SK-N-SH (cell line): ENCODE data around the gene OCA2. TPM values are rescaled to one million over a fixed set of nuclear protein-coding genes. Genes with fewer than 3 reads are reported as not detected.

Experiments
- CTCF ChIA-PET: fragments of 300-600, 350-600 bp; formaldehyde crosslinking; extraction: SDS; loops from one replicate; lab custom pipeline; 2021; lab: Yijun Ruan, JAX
- POLR2A ChIA-PET: fragments of 350-600 bp; sonication (Branson Sonifier 250); formaldehyde crosslinking; extraction: SDS; loops from one replicate; lab custom pipeline; 2020; ENCODE audit warnings: antibody characterized with exemption, inconsistent platforms; lab: Yijun Ruan, JAX
- DNase-seq: peaks from one replicate; pipeline ENCODE4 v3.0.0; 2012
- H2AFZ ChIP-seq: fragments of 200-600 bp; sonication (generic); 2 replicates; pipeline ENCODE4 v1.8.1; 2016; ENCODE audit warnings: antibody characterized with exemption, mild to moderate bottlenecking, low read depth
- H3F3A ChIP-seq: fragments of 200-600 bp; sonication (generic); replicated peaks from 2 replicates; pipeline ENCODE3; 2016; ENCODE audit warnings: antibody characterized with exemption, mild to moderate bottlenecking; ENCODE audit not compliant: insufficient read depth
- H3K27ac ChIP-seq, 2 experiments: fragments of 200-500 bp in 1 of 2; fragments of 200-600 bp in 1 of 2; sonication (Bioruptor generic) in 1 of 2; sonication (generic), shearing (Covaris generic) in 1 of 2; 2 replicates each; pipeline versions ENCODE4 v1.5.1 to v1.6.1; 2014 to 2016; ENCODE audit warnings: low read depth in 2 of 2, inconsistent platforms in 1 of 2, low read length in 1 of 2, mild to moderate bottlenecking in 1 of 2, mixed read lengths in 1 of 2
- H3K27me3 ChIP-seq: fragments of 200-600 bp; sonication (generic), shearing (Covaris generic); 2 replicates; pipeline ENCODE4 v1.6.1; 2016; ENCODE audit warnings: mixed run types; ENCODE audit not compliant: insufficient read depth
- H3K36me3 ChIP-seq, 2 experiments: fragments of 200-500 bp in 1 of 2; fragments of 200-600 bp in 1 of 2; sonication (Bioruptor generic) in 1 of 2; sonication (generic) in 1 of 2; replicated peaks in 1 of 2; 2 replicates each; pipeline versions ENCODE3 to v1.5.1; 2014 to 2016; ENCODE audit warnings: low read length in 1 of 2, mild to moderate bottlenecking in 1 of 2; ENCODE audit not compliant: insufficient read depth in 2 of 2, control insufficient read depth in 1 of 2
- H3K4me1 ChIP-seq, 2 experiments: fragments of 200-500 bp in 1 of 2; fragments of 200-600 bp in 1 of 2; sonication (Bioruptor generic) in 1 of 2; sonication (generic), shearing (Covaris generic) in 1 of 2; 2 replicates each; pipeline versions ENCODE4 v1.5.1 to v1.6.1; 2014 to 2016; ENCODE audit warnings: low read depth in 1 of 2, low read length in 1 of 2, mixed run types in 1 of 2; ENCODE audit not compliant: insufficient read depth in 2 of 2, control insufficient read depth in 1 of 2
- H3K4me2 ChIP-seq: fragments of 200-600 bp; sonication (generic), shearing (Covaris generic); 2 replicates; pipeline ENCODE4 v1.6.1; 2017; ENCODE audit warnings: mixed run types
- H3K4me3 ChIP-seq, 2 experiments: fragments of 200-500 bp in 1 of 2; fragments of 200-600 bp in 1 of 2; sonication (Bioruptor generic) in 1 of 2; sonication (generic), shearing (Covaris generic) in 1 of 2; 2 replicates each; pipeline versions ENCODE4 v1.5.1 to v1.8.1; 2014 to 2016; ENCODE audit warnings: low read depth in 2 of 2, inconsistent platforms in 1 of 2, low read length in 1 of 2, mild to moderate bottlenecking in 1 of 2, mixed read lengths in 1 of 2, moderate library complexity in 1 of 2
- H3K79me2 ChIP-seq: fragments of 200-600 bp; sonication (generic); 2 replicates; pipeline ENCODE4 v1.8.1; 2017; ENCODE audit warnings: mild to moderate bottlenecking; ENCODE audit not compliant: insufficient read depth
- H3K9ac ChIP-seq: fragments of 200-600 bp; sonication (generic); 2 replicates; pipeline ENCODE4 v1.6.1; 2017; ENCODE audit warnings: mixed run types
- H3K9me2 ChIP-seq: fragments of 200-600 bp; sonication (generic); 2 replicates; pipeline ENCODE4 v1.6.1; 2017; ENCODE audit warnings: mixed run types
- H3K9me3 ChIP-seq: fragments of 200-600 bp; sonication (generic); 2 replicates; pipeline ENCODE4 v1.6.1; 2017; ENCODE audit warnings: mixed run types, mild to moderate bottlenecking, moderate library complexity
- H4K20me1 ChIP-seq: fragments of 200-600 bp; sonication (generic); 2 replicates; pipeline ENCODE4 v1.6.1; 2017; ENCODE audit warnings: mild to moderate bottlenecking, mixed run types; ENCODE audit not compliant: insufficient read depth
- GATA2 ChIP-seq: sonication (generic); formaldehyde crosslinking; IDR thresholded peaks from 2 replicates; pipeline ENCODE4 v1.5.0; 2020; ENCODE audit warnings: mild to moderate bottlenecking, missing genetic modification reagents
- IRF3 ChIP-seq: fragments of 150-350 bp; IDR thresholded peaks from 2 replicates; pipeline ENCODE4 v1.6.1; 2016; ENCODE audit warnings: mild to moderate bottlenecking, low read depth, low read length
- NRF1 ChIP-seq: IDR thresholded peaks from 2 replicates; pipeline ENCODE4 v1.6.1; 2012; ENCODE audit warnings: low read depth, mild to moderate bottlenecking, low read length
- POLR2AphosphoS5 ChIP-seq: IDR thresholded peaks from 2 replicates; pipeline ENCODE4 v1.6.1; 2012; ENCODE audit warnings: low read depth, low read length
- REST ChIP-seq: IDR thresholded peaks from 2 replicates; pipeline ENCODE4 v1.6.1; 2012; ENCODE audit warnings: mild to moderate bottlenecking, low read depth, low read length, moderate library complexity
- SMC3 ChIP-seq: IDR thresholded peaks from 2 replicates; pipeline ENCODE4 v1.6.1; 2012; ENCODE audit warnings: low read depth, low read length, improper control_type of control experiment
- WGBS: methylation state at CpG from one replicate; pipeline ENCODE4 v1.1.6; 2017; ENCODE audit warnings: low lambda C conversion rate; 5-methylcytosine and 5-hydroxymethylcytosine counted together
- polyA plus RNA-seq, 3 experiments: library from polyadenylated mRNA; depleted of rRNA; stranded (reverse); fragments of >200 nt; gene quantifications; 2 replicates each; pipeline ENCODE4 v1.2.3, GENCODE V29; 2012

Gene OCA2
- polyA plus RNA-seq, 1 of the 3 experiments (the other 2 are of a cell fraction), result 0.16 TPM

DNA sequence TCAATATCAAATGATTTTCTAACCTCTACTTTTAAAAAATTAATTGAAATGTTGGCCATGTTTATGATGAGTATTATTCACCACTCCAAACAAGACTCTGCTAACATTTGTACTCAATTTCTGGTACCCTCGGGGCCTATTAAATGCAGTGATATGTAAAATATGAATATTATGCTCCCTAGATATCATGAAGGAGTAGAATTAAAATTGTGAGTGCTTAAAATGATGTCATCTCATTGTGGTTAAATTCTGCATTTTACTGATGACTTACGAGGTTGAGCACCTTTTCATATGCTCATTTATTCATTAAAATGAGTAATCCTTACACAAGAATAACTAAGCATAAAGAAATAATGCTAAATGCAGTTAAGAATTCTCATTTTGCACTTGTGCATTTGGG, 159.9 kb downstream of the OCA2 start:
- Histone ChIP-seq H3K4me1 (peaks cover 0 to 9% of the 10 kb centered on the region in 2 experiments; a peak in 1 of 4 replicates), H3K9me2 (no peaks in the 10 kb centered on the region), H3K79me2 (no peaks in the 10 kb centered on the region), H3F3A (no peaks in the 10 kb centered on the region), H3K9me3 (no peaks in the 10 kb centered on the region), H3K4me2 (no peak overlapping the region), H3K36me3 (no peaks in the 10 kb centered on the region), H3K9ac (no peak overlapping the region), H2AFZ (no peak overlapping the region), H3K4me3 (no peak overlapping the region), H4K20me1 (no peaks in the 10 kb centered on the region), H3K27ac (no peak overlapping the region), H3K27me3 (no peaks in the 10 kb centered on the region)
- CTCF ChIA-PET, result no interaction called here
- WGBS, result 24% methylated on average over 2 of the region's 2 CpGs
- POLR2A ChIA-PET, result no interaction called here
- TF ChIP-seq GATA2 (CRISPR knock-in tag), result no peak
- no peak for TF ChIP-seq SMC3
- DNase-seq, result no peak

DNA sequence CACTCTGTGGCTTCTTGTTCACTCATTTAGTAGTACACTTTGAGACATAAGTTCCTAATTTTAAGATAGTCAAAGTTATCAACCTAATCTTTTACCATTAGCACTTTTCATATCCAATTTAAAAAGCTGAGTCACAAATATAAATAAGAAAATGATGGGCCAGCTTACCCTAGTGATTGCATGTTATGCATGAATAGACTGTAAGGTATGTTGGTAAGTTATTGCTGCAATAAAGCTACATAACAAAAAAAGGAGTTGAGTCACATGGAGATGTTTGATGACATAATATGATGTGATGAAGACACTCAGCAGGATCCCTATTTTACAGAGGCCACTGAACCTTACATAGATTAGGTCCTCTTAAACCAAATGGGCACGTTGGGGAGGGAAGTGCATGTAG, 161.3 kb downstream of the OCA2 start:
- H3K4me3 ChIP-seq, result no peak overlapping the region
- POLR2A ChIA-PET, result no interaction called here
- no peaks in the 10 kb centered on the region for H3K79me2 ChIP-seq
- no peaks in the 10 kb centered on the region for H4K20me1 ChIP-seq
- H3K4me2 ChIP-seq, result no peak overlapping the region
- H2AFZ ChIP-seq, result no peak overlapping the region
- 6% methylated on average over 1 of the region's 1 CpG for WGBS
- peaks cover 0 to 9% of the 10 kb centered on the region in 2 experiments; a peak in 1 of 4 replicates for H3K4me1 ChIP-seq
- H3K27ac ChIP-seq, result no peak overlapping the region
- H3K27me3 ChIP-seq, result no peaks in the 10 kb centered on the region
- DNase-seq, result no peak
- no peak overlapping the region for H3K9ac ChIP-seq
- no peaks in the 10 kb centered on the region for H3K9me3 ChIP-seq
- no peak for TF ChIP-seq POLR2AphosphoS5
- TF ChIP-seq NRF1, result no peak
- TF ChIP-seq IRF3, result no peak
- no peaks in the 10 kb centered on the region for H3F3A ChIP-seq
- CTCF ChIA-PET, result no interaction called here
- no peaks in the 10 kb centered on the region for H3K36me3 ChIP-seq
- H3K9me2 ChIP-seq, result no peaks in the 10 kb centered on the region

GRCh38 chr15:27936164-27936563, 163.0 kb downstream of the OCA2 start:
- TF ChIP-seq REST, result no peak
- TF ChIP-seq, all 33 proteins: peak for 0
- Histone ChIP-seq H3K4me1 (peaks cover 0 to 9% of the 10 kb centered on the region in 2 experiments; a peak in 1 of 4 replicates), H3K9me3 (no peaks in the 10 kb centered on the region), H3F3A (no peaks in the 10 kb centered on the region), H3K79me2 (no peaks in the 10 kb centered on the region), H3K27ac (no peak overlapping the region), H4K20me1 (no peaks in the 10 kb centered on the region), H3K4me2 (no peak overlapping the region), H3K27me3 (no peaks in the 10 kb centered on the region), H3K36me3 (no peaks in the 10 kb centered on the region), H3K9ac (no peak overlapping the region), H3K9me2 (no peaks in the 10 kb centered on the region), H3K4me3 (no peak overlapping the region), H2AFZ (no peak overlapping the region)
- ChIA-PET CTCF (no interaction called here), POLR2A (no interaction called here)
- WGBS, result 20% methylated on average over 2 of the region's 2 CpGs
- DNase-seq, result no peak
